Stomach (tissue), 9 donors: ENCODE data around the gene ZNF503. TPM values are rescaled to one million over a fixed set of nuclear protein-coding genes. Genes with fewer than 3 reads are reported as not detected.

Experiments used
- DNase-seq, 2 donors: peaks; one replicate each; pipeline versions ENCODE4 v3.0.0 to v3.0.0-alpha.2; 2013 to 2019
- H3K27ac ChIP-seq, 5 donors: fragments of 200-600 bp in 4 of 5; sonication (generic) in 4 of 5; one replicate each; pipeline ENCODE4 v1.5.1; 2013 to 2019; ENCODE audit warnings: mild to moderate bottlenecking in 1 of 5, moderate library complexity in 1 of 5
- H3K27me3 ChIP-seq, 3 donors: fragments of 200-600 bp; sonication (generic); one replicate each; pipeline ENCODE4 v1.5.1; 2017 to 2019; ENCODE audit warnings: mixed run types in 1 of 3
- H3K36me3 ChIP-seq, 4 donors: fragments of 200-600 bp; sonication (generic); 1 replicate in 3 of 4; 2 replicates in 1 of 4; pipeline ENCODE4 v1.5.1; 2016 to 2019
- H3K4me1 ChIP-seq, 4 donors: fragments of 200-600 bp; sonication (generic); one replicate each; pipeline ENCODE4 v1.5.1; 2016 to 2019
- H3K4me3 ChIP-seq, 4 donors: fragments of 200-600 bp; sonication (generic) in 3 of 4; one replicate each; pipeline ENCODE4 v1.5.1; 2016 to 2019; ENCODE audit warnings: mild to moderate bottlenecking in 1 of 4
- H3K9me3 ChIP-seq, 4 donors: fragments of 200-600 bp; sonication (generic); one replicate each; pipeline ENCODE4 v1.5.1; 2016 to 2019
- EP300 ChIP-seq: sonication (generic); formaldehyde crosslinking; IDR thresholded peaks from one replicate; pipeline ENCODE4 v1.6.1; 2017; ENCODE audit warnings: antibody characterized with exemption
- POLR2A ChIP-seq, 4 donors: fragments of 450-650 bp; IDR thresholded peaks; one replicate each; pipeline ENCODE4 v1.6.1; 2016; ENCODE audit warnings: antibody characterized with exemption in 4 of 4, control low read depth in 2 of 4, mild to moderate bottlenecking in 1 of 4, moderate library complexity in 1 of 4
- POLR2AphosphoS5 ChIP-seq, 3 donors: sonication (generic); formaldehyde crosslinking; IDR thresholded peaks; one replicate each; pipeline ENCODE4 v1.6.1; 2016; ENCODE audit warnings: antibody characterized with exemption in 3 of 3
- WGBS, 5 donors: extraction: QIAGEN DNeasy Blood & Tissue Kit in 3 of 5; methylation state at CpG; one replicate each; pipeline versions ENCODE4 v1.1.5 to v1.1.7; 2013 to 2018; 5-methylcytosine and 5-hydroxymethylcytosine counted together
- intact Hi-C: fragments of 100-400 bp; cut with DNase I; formaldehyde crosslinking; loops from one replicate; pipeline ENCODE4 v1.15.1; 2023; ENCODE audit warnings: low total_unique reads
- polyA plus RNA-seq, 3 donors: library from polyadenylated mRNA; stranded (reverse); fragments of 200-250 nt; gene quantifications; one replicate each; pipeline ENCODE4 v1.2.3, GENCODE V29; 2013
- total RNA-seq, 5 donors: library from RNA; depleted of rRNA; stranded (reverse); fragments of >200 nt; gene quantifications; one replicate each; pipeline versions ENCODE4 v1.1.0 to v1.2.3, GENCODE V29; 2014 to 2016
- TF ChIP-seq, protein P1 (sequence below), 7 experiments: fragments of 450-650 bp in 4 of 7; fragments of 200-600 bp in 3 of 7; sonication (generic) in 3 of 7; IDR thresholded peaks; one replicate each; pipeline ENCODE4 v1.5.1; 2016 to 2019; ENCODE audit warnings: antibody characterized with exemption in 7 of 7, control low read depth in 2 of 7, mild to moderate bottlenecking in 1 of 7
- donor health status: healthy with polysubstance abuse.
- donor health status: Bipolar disorder and iron deficiency.
- donor health status: healthy.

ZNF503 gene
- total and polyA plus RNA-seq, 8 donors = 3.5 to 24.1 (median 10.8) TPM

DNA sequence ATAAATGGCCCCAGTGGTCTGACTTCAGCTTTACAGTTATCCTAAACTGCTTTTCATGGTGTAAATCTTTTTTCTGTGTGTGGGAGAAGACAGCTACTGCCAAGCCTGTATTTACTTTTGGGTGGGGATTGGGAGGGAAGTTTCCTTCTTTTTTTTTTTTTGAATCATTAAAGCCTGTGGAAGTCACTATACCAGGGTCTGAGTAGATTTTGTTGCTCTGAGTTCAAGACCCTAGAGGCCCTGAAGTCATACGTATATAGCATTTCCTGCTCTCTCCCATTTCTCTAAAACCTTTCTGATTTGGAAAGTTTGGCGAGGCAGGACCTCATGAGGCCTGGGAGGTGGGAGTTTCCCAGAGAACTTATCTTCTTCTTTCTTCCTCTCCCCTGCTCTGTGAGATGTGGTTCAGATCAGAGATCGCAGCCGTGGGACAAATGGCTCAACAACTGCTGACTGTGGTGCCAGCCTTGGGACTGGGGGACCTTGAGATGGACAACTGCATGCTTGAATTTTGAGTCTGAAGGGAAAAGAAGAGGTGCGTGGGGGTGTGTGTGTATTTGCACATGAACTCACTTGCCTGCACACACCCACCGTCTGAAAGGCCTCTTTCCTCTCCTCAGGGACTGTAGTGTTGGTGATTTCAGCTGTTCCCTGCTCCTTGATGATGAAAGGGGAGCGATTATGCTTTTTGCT is 48.0 kb upstream of the ZNF503 start:
- Histone ChIP-seq H3K27me3 (no peaks in the 10 kb centered on the region), H3K36me3 (peaks cover 0 to 6% (median 0%) of the 10 kb centered on the region in 4 donors), H3K4me3 (no peak overlapping the region), H3K27ac (no peak overlapping the region), H3K9me3 (peaks cover 0 to 6% (median 3%) of the 10 kb centered on the region in 4 donors), H3K4me1 (peaks cover 0 to 17% (median 14%) of the 10 kb centered on the region in 4 donors)
- WGBS, 5 donors = 45 to 63% (median 53%) methylated on average over 7 of the region's 7 CpGs
- no peak for DNase-seq
- intact Hi-C loops = no loop called here
- no peak for TF ChIP-seq EP300
- TF ChIP-seq, protein P1, sequence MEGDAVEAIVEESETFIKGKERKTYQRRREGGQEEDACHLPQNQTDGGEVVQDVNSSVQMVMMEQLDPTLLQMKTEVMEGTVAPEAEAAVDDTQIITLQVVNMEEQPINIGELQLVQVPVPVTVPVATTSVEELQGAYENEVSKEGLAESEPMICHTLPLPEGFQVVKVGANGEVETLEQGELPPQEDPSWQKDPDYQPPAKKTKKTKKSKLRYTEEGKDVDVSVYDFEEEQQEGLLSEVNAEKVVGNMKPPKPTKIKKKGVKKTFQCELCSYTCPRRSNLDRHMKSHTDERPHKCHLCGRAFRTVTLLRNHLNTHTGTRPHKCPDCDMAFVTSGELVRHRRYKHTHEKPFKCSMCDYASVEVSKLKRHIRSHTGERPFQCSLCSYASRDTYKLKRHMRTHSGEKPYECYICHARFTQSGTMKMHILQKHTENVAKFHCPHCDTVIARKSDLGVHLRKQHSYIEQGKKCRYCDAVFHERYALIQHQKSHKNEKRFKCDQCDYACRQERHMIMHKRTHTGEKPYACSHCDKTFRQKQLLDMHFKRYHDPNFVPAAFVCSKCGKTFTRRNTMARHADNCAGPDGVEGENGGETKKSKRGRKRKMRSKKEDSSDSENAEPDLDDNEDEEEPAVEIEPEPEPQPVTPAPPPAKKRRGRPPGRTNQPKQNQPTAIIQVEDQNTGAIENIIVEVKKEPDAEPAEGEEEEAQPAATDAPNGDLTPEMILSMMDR (IDR thresholded peaks at IDR 0.05) = no peak
- no peak for TF ChIP-seq POLR2A (IDR thresholded peaks at IDR 0.05)
- TF ChIP-seq POLR2AphosphoS5 (IDR thresholded peaks at IDR 0.05) = no peak

DNA sequence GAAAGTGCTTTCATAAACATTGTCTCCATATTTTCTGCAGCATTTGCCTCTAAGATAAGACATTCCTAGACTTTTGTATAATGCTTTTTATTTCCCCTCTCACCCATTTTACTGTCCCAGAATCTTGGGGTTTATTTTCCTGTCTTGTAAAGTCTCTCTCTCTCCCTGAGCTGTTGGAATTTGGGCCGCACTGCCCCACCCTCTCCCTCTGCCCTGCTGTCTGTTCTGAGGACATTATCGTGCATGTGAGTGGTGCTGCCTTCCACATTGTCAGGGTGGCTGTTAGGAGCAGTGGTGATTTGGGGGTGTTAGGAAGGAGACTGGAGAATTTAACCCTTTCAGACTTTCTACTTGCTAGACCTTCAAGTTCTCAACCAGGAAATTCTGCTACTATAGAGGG is 46.6 kb upstream of the ZNF503 start:
- H3K4me1 ChIP-seq = peaks cover 0 to 17% (median 14%) of the 10 kb centered on the region in 4 donors
- 34 to 75% (median 54%) methylated on average over 2 of the region's 2 CpGs for WGBS, 5 donors
- H3K9me3 ChIP-seq = peaks cover 0 to 17% (median 8%) of the 10 kb centered on the region in 4 donors
- no peak overlapping the region for H3K4me3 ChIP-seq
- H3K36me3 ChIP-seq = peaks cover 0 to 6% (median 0%) of the 10 kb centered on the region in 4 donors
- intact Hi-C loops = no loop called here
- DNase-seq = no peak
- H3K27me3 ChIP-seq = no peaks in the 10 kb centered on the region
- TF ChIP-seq, protein P1 (IDR thresholded peaks at IDR 0.05) = no peak
- TF ChIP-seq EP300 = no peak
- TF ChIP-seq POLR2AphosphoS5 (IDR thresholded peaks at IDR 0.05) = no peak
- no peak for TF ChIP-seq POLR2A (IDR thresholded peaks at IDR 0.05)
- H3K27ac ChIP-seq = no peak overlapping the region

DNA sequence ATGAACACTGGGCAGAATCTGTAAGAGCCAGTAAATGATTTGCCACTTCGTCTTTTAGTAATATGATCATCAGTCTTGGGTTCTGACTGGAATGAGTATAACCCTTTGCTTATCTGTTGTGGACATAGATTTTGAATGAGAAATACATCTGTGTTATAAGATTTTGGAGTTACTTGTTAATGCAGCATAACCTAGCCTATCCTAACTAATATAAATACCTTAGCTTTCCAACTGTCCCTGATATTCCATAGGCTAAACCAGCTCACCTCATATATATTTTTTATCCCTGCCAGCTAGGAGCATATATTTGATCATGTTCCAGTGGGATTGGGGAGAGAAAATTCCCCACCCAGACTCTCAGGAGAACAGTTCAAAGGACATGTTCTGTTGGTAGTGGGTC is 44.9 kb upstream of the ZNF503 start:
- Histone ChIP-seq H3K9me3 (peaks cover 0 to 20% (median 9%) of the 10 kb centered on the region in 4 donors), H3K4me1 (peaks cover 0 to 24% (median 14%) of the 10 kb centered on the region in 4 donors), H3K4me3 (no peak overlapping the region), H3K36me3 (peaks cover 0 to 6% (median 0%) of the 10 kb centered on the region in 4 donors), H3K27me3 (no peaks in the 10 kb centered on the region), H3K27ac (no peak overlapping the region)
- 93 to 100% (median 100%) methylated on average over 1 of the region's 1 CpG for WGBS, 5 donors
- no peak for DNase-seq
- intact Hi-C loops = no loop called here
- TF ChIP-seq POLR2AphosphoS5 (IDR thresholded peaks at IDR 0.05) = no peak
- TF ChIP-seq, protein P1 (IDR thresholded peaks at IDR 0.05) = no peak
- TF ChIP-seq EP300 = no peak
- no peak for TF ChIP-seq POLR2A (IDR thresholded peaks at IDR 0.05)

DNA sequence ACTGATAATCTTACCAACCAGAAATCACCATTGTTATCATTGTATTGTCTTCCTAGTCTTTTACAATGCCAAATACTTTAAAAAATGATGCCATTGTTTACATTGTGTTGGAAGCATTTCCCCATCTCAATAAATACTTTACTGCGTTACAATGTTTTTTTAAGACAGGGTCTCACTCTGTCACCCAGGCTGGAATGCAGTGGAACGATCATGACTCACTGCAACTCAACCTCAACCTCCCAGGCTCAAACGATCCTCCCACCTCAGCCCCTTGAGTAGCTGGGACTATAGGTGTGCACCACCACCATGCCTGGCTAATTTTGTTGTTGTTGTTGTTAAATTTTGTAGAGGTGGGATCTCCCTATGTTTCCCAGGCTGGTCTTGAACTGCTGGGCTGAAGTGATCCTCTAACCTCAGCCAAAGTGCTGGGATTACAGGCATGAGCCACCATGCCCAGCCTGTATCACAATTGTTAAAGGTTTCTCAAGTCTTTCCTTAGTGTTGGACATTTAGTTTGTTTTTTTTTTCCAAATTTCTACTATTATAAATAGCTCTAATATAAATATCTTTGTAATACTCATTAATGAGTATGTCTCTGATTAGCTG is 43.3 kb upstream of the ZNF503 start:
- WGBS, 5 donors = 78 to 94% (median 91%) methylated on average over 3 of the region's 3 CpGs
- Histone ChIP-seq H3K36me3 (peaks cover 0 to 6% (median 0%) of the 10 kb centered on the region in 4 donors), H3K27ac (no peak overlapping the region), H3K9me3 (peaks cover 0 to 20% (median 9%) of the 10 kb centered on the region in 4 donors), H3K27me3 (no peaks in the 10 kb centered on the region), H3K4me3 (no peak overlapping the region), H3K4me1 (peaks cover 0 to 28% (median 13%) of the 10 kb centered on the region in 4 donors)
- no peak for DNase-seq
- TF ChIP-seq, protein P1 (IDR thresholded peaks at IDR 0.05) = no peak
- no peak for TF ChIP-seq POLR2A (IDR thresholded peaks at IDR 0.05)
- TF ChIP-seq POLR2AphosphoS5 (IDR thresholded peaks at IDR 0.05) = no peak
- TF ChIP-seq EP300 = no peak
- intact Hi-C loops = no loop called here
